Embryonic facial prominence (tissue), 1 donor: ENCODE data around the gene HPN.
"Not testable (repeated sequence)": the region's sequence is repeated elsewhere in the genome, so short reads cannot be mapped to it uniquely, and the experiment has no call there.

Source experiments
- DNase-seq: peaks from one replicate; pipeline ENCODE4 v3.0.0-alpha.2; 2016; ENCODE audit errors: extremely low spot score

The HPN gene

GRCh38 chr19:35009424-35010415 lies 31.8 kb upstream of the HPN start:
- no peak for DNase-seq

GRCh38 chr19:35011091-35011689 lies 30.3 kb upstream of the HPN start:
- no peak for DNase-seq

- no peak for DNase-seq
Measured at GRCh38 chr19:35011737-35012682, 29.5 kb upstream of the HPN start.

GRCh38 chr19:35013041-35013819 lies 28.3 kb upstream of the HPN start:
- no peak for DNase-seq

GRCh38 chr19:35013820-35014754 lies 27.4 kb upstream of the HPN start:
- no peak for DNase-seq

- not testable (repeated sequence) for DNase-seq
Measured at GRCh38 chr19:35014774-35015173, 26.7 kb upstream of the HPN start.

GRCh38 chr19:35015270-35015953 lies 26.1 kb upstream of the HPN start:
- DNase-seq = no peak

- no peak for DNase-seq
Measured at GRCh38 chr19:35015954-35016351, 25.6 kb upstream of the HPN start.

GRCh38 chr19:35017507-35017906 lies 24.0 kb upstream of the HPN start:
- DNase-seq = no peak

- no peak for DNase-seq
Measured at GRCh38 chr19:35018379-35018778, 23.1 kb upstream of the HPN start.

- DNase-seq = no peak
Measured at GRCh38 chr19:35019144-35019543, 22.4 kb upstream of the HPN start.

GRCh38 chr19:35021016-35021415 lies 20.5 kb upstream of the HPN start:
- DNase-seq = no peak

- DNase-seq = no peak
Measured at GRCh38 chr19:35021596-35021995, 19.9 kb upstream of the HPN start.

GRCh38 chr19:35022460-35022859 lies 19.1 kb upstream of the HPN start:
- no peak for DNase-seq

- DNase-seq = no peak
Measured at GRCh38 chr19:35023428-35023827, 18.1 kb upstream of the HPN start.

- DNase-seq = no peak
Measured at GRCh38 chr19:35024095-35024494, 17.4 kb upstream of the HPN start.

GRCh38 chr19:35025969-35026368 lies 15.6 kb upstream of the HPN start:
- DNase-seq = no peak

- DNase-seq = no peak
Measured at GRCh38 chr19:35026418-35026817, 15.1 kb upstream of the HPN start.

- no peak for DNase-seq
Measured at GRCh38 chr19:35027009-35027408, 14.5 kb upstream of the HPN start.
